Testis (tissue), 3 donors: ENCODE results near the gene SQSTM1. TPM values are rescaled to one million over a fixed set of nuclear protein-coding genes. Genes with fewer than 3 reads are reported as not detected.

ENCODE experiments used
- DNase-seq: peaks from one replicate; pipeline ENCODE4 v3.0.0-alpha.2; 2019
- H3K27ac ChIP-seq, 2 donors: fragments of 200-600 bp; sonication (generic); one replicate each; pipeline ENCODE4 v1.5.1; 2019
- H3K27me3 ChIP-seq: fragments of 200-600 bp; sonication (generic); one replicate; pipeline ENCODE4 v1.5.1; 2019
- H3K36me3 ChIP-seq: fragments of 200-600 bp; sonication (generic); one replicate; pipeline ENCODE4 v1.5.1; 2017; ENCODE audit warnings: low read depth; ENCODE audit errors: missing control alignments
- H3K4me1 ChIP-seq: fragments of 200-600 bp; sonication (generic); one replicate; pipeline ENCODE4 v1.5.1; 2019
- H3K4me3 ChIP-seq, 2 donors: fragments of 200-600 bp; sonication (generic); one replicate each; pipeline ENCODE4 v1.5.1; 2017 to 2019
- H3K9me3 ChIP-seq: fragments of 200-600 bp; sonication (generic); one replicate; pipeline ENCODE4 v1.5.1; 2017
- POLR2A ChIP-seq: fragments of 450-650 bp; IDR thresholded peaks from one replicate; pipeline ENCODE4 v1.6.1; 2017; ENCODE audit warnings: antibody characterized with exemption, mild to moderate bottlenecking, moderate library complexity
- WGBS, 2 donors: methylation state at CpG; one replicate each; pipeline ENCODE4 v1.1.5; 2018; 5-methylcytosine and 5-hydroxymethylcytosine counted together
- intact Hi-C: fragments of 100-400 bp; cut with DNase I; formaldehyde crosslinking; loops from one replicate; pipeline ENCODE4 v1.15.1; 2023; ENCODE audit warnings: low total_unique reads
- microRNA counts, 2 donors: library from miRNA; unstranded; fragments of <30 nt; microRNA quantifications; one replicate each; lab custom pipeline; 2016
- microRNA-seq, 2 donors: library from miRNA; unstranded; fragments of <30 nt; microRNA quantifications; one replicate each; pipeline ENCODE4, GENCODE V29; 2016; ENCODE audit warnings: borderline number of aligned reads in 2 of 2, borderline replicate concordance in 1 of 2
- polyA plus RNA-seq: library from polyadenylated mRNA; stranded (reverse); fragments of 350-450 nt; fragmentation: Illumina TruSeq; extraction: RNeasy Lipid Tissue Mini Kit (QIAGEN cat#74804); gene quantifications from one replicate; pipeline ENCODE4 v1.2.3, GENCODE V29; 2014; ENCODE audit warnings: low read depth, low replicate concordance; ENCODE audit not compliant: insufficient read depth
- small RNA-seq, 2 donors: library from RNA; depleted of rRNA; stranded (forward); fragments of <200 nt; gene quantifications; one replicate each; pipeline ENCODE3, GENCODE V24; 2016
- total RNA-seq, 2 donors: library from RNA; depleted of rRNA; stranded (reverse); fragments of >200 nt; gene quantifications; one replicate each; pipeline ENCODE4 v1.2.3, GENCODE V29; 2016
- TF ChIP-seq, protein P1 (sequence below), 3 experiments: fragments of 450-650 bp in 2 of 3; fragments of 200-600 bp in 1 of 3; sonication (generic) in 1 of 3; IDR thresholded peaks; one replicate each; pipeline ENCODE4 v1.5.1; 2016 to 2019; ENCODE audit warnings: antibody characterized with exemption in 3 of 3, mild to moderate bottlenecking in 2 of 3, moderate library complexity in 1 of 3

SQSTM1 gene
- total and polyA plus RNA-seq, 3 donors from 2014 or later, result 165 to 255 (median 192) TPM

DNA sequence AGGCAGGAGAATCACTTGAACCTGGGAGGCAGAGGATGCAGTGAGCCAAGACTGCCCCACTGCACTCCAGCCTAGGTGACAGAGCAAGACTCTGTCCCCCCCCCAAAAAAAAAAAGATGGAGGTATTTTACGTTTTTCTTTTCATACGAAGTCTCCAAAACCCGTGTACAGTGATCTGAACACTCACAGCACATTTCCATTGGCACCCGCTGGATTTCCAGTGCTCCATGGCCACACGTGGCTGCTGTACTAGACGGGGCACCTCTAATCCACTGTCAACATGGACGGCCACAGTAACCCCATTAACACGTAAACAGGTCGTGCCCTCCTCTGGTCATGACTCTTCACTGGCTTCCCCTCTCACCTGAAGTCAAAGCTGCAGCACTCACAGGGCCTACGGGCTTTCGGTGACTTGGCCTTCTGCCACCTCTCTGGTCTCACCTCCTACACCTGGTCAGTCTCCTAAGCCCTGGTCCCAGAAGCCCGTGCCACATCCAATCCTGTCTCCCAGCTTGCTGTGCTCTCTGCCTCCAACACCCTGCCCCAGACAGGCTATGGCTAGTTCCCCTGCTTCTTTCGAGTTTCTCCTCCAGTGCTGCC is 64.9 kb downstream of the SQSTM1 start:
- 95 to 97% methylated on average over 13 of the region's 13 CpGs for WGBS, 2 donors
- Histone ChIP-seq H3K27me3 (no peaks in the 10 kb centered on the region), H3K27ac (no peak overlapping the region), H3K36me3 (peaks cover 3% of the 10 kb centered on the region), H3K4me1 (no peaks in the 10 kb centered on the region), H3K9me3 (no peaks in the 10 kb centered on the region), H3K4me3 (no peak overlapping the region)
- DNase-seq, result no peak
- intact Hi-C loops, result no loop called here
- TF ChIP-seq, protein P1, sequence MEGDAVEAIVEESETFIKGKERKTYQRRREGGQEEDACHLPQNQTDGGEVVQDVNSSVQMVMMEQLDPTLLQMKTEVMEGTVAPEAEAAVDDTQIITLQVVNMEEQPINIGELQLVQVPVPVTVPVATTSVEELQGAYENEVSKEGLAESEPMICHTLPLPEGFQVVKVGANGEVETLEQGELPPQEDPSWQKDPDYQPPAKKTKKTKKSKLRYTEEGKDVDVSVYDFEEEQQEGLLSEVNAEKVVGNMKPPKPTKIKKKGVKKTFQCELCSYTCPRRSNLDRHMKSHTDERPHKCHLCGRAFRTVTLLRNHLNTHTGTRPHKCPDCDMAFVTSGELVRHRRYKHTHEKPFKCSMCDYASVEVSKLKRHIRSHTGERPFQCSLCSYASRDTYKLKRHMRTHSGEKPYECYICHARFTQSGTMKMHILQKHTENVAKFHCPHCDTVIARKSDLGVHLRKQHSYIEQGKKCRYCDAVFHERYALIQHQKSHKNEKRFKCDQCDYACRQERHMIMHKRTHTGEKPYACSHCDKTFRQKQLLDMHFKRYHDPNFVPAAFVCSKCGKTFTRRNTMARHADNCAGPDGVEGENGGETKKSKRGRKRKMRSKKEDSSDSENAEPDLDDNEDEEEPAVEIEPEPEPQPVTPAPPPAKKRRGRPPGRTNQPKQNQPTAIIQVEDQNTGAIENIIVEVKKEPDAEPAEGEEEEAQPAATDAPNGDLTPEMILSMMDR (IDR thresholded peaks at IDR 0.05), result no peak
- no peak for TF ChIP-seq POLR2A

DNA sequence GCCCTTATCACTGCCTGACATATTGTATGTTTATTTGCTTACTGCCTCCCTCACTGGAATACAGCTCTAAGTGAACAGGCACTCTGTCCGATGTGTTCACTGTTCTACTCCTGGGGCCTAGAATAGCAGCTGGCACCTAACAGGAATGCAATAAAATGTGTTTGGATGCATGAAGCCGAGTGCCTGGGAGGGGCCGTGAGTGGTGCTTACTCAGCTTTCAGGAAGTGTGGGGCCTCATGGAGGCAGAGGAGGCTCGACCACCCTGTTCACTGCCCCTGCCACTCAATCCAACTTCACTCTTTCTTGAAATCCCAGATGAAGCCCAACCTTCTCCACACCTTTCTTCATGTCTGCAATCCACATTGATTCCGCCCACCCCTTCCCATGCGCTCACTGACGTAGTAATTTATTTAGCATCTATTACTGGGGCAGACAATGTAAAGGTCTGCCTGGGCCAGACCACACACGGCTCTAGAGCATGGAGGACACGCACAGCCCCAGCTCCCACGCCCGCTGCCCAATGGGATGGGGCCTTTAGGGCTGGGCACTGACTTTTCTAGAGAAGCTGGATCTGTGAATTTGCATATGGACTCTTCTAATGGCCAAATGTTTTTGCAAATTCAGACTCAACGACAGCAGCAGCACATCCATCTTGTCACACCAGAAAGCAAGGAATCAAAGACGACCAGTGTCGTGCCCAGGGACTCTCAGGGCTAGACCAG is 65.6 kb downstream of the SQSTM1 start:
- Histone ChIP-seq H3K4me1 (no peaks in the 10 kb centered on the region), H3K27me3 (no peaks in the 10 kb centered on the region), H3K36me3 (peaks cover 3% of the 10 kb centered on the region), H3K4me3 (no peak overlapping the region), H3K9me3 (no peaks in the 10 kb centered on the region), H3K27ac (no peak overlapping the region)
- intact Hi-C loops, result no loop called here
- 85 to 90% methylated on average over 14 of the region's 14 CpGs for WGBS, 2 donors
- no peak for DNase-seq
- no peak for TF ChIP-seq POLR2A
- TF ChIP-seq, protein P1 (IDR thresholded peaks at IDR 0.05), result no peak

DNA sequence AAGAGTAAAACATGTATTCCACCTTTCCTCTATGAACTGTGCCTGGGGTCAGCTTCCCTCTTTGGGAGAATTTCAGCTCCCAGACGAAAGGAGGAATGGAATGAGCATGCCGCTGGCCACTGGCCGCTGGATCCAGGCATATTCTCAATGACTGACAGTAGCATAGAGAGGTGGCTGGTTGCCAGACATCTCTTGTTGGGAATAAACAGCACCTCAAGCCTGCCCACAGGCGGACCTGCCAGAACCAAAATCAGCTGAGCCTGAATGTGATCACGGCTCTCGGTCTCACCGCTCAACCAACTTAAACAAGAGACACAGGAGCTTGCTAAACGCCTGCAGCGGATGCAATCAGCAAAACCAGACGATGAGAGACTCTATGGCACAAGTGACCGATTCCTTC is 66.4 kb downstream of the SQSTM1 start:
- TF ChIP-seq POLR2A, result no peak
- TF ChIP-seq, protein P1 (IDR thresholded peaks at IDR 0.05), result no peak
- no peaks in the 10 kb centered on the region for H3K9me3 ChIP-seq
- no peaks in the 10 kb centered on the region for H3K4me1 ChIP-seq
- peaks cover 3% of the 10 kb centered on the region for H3K36me3 ChIP-seq
- intact Hi-C loops, result no loop called here
- DNase-seq, result no peak
- 94 to 98% methylated on average over 11 of the region's 11 CpGs for WGBS, 2 donors
- no peak overlapping the region for H3K4me3 ChIP-seq
- no peaks in the 10 kb centered on the region for H3K27me3 ChIP-seq
- no peak overlapping the region for H3K27ac ChIP-seq

MicroRNAs within 50 kb of the gene (microRNA counts, 767-probe panel; counts per million panel counts)
- 0 to 152 counts per million in 2 donors for microRNA hsa-miR-1229 (lab: Ali Mortazavi, UCI)

Small RNA genes within 50 kb of the gene (microRNA-seq; reads per million reads assigned to microRNA genes)
- gene MIR1229, result 0 to 5.5 reads per million in 2 donors

Small RNA genes within 50 kb of the gene (small RNA-seq; reads per million reads assigned to genes)
- gene MIR1229 (0 to 0.18 reads per million in 2 donors), gene RF00019 (0 reads per million in 2 donors)

Other genes starting within 250 kb of the SQSTM1 start
- 100 to 1,000 TPM; 626 to 636 TPM for gene HNRNPH1, start 197.2 kb upstream of the SQSTM1 start, total RNA-seq
- gene HNRNPH1, start 197.2 kb upstream of the SQSTM1 start, polyA plus RNA-seq, result 395 TPM
- gene CBY3, start 139.9 kb upstream of the SQSTM1 start, total RNA-seq, result 10 to 100 TPM in 1 of 2 donors, 1 to 10 TPM in 1; 6.4 to 12.8 TPM
- 7.8 TPM for gene CBY3, start 139.9 kb upstream of the SQSTM1 start, polyA plus RNA-seq
- gene CANX, start 121.9 kb upstream of the SQSTM1 start, total RNA-seq, result 100 to 1,000 TPM; 296 to 351 TPM
- 462 TPM for gene CANX, start 121.9 kb upstream of the SQSTM1 start, polyA plus RNA-seq
- gene MAML1, start 88.1 kb upstream of the SQSTM1 start, total RNA-seq, result 10 to 100 TPM; 52.5 to 60.7 TPM
- gene MAML1, start 88.1 kb upstream of the SQSTM1 start, polyA plus RNA-seq, result 23.5 TPM
- 10 to 100 TPM in 1 of 2 donors, 1 to 10 TPM in 1; 3.7 to 10.3 TPM for gene LTC4S, start 26.9 kb upstream of the SQSTM1 start, total RNA-seq
- gene LTC4S, start 26.9 kb upstream of the SQSTM1 start, polyA plus RNA-seq, result 4.8 TPM
- gene MGAT4B, start 14.0 kb upstream of the SQSTM1 start, total RNA-seq, result 100 to 1,000 TPM; 149 to 152 TPM
- 67.9 TPM for gene MGAT4B, start 14.0 kb upstream of the SQSTM1 start, polyA plus RNA-seq
- gene MRNIP, start 37.9 kb downstream of the SQSTM1 start, total RNA-seq, result 10 to 100 TPM; 58.7 to 61.4 TPM
- 34.9 TPM for gene MRNIP, start 37.9 kb downstream of the SQSTM1 start, polyA plus RNA-seq
- gene TBC1D9B, start 87.0 kb downstream of the SQSTM1 start, total RNA-seq, result 100 to 1,000 TPM; 122 to 134 TPM
- gene TBC1D9B, start 87.0 kb downstream of the SQSTM1 start, polyA plus RNA-seq, result 76.1 TPM